SU-DHL-6 (cell line): ENCODE results near the gene HAVCR2.

Experiments
- H2AFZ ChIP-seq: fragments of 200-600 bp; sonication (generic); 2 replicates; pipeline ENCODE4 v1.6.1; 2014; ENCODE audit warnings: low read depth, mild to moderate bottlenecking, moderate library complexity, mixed read lengths, antibody characterized with exemption, low read length; ENCODE audit not compliant: severe bottlenecking
- H3F3A ChIP-seq: fragments of 200-600 bp; shearing (Covaris generic); 2 replicates; pipeline ENCODE4 v1.6.0; 2016; ENCODE audit warnings: antibody characterized with exemption, mild to moderate bottlenecking; ENCODE audit not compliant: insufficient read depth
- H3K27ac ChIP-seq: fragments of 200-600 bp; sonication (generic); 2 replicates; pipeline ENCODE4 v1.5.1; 2016; ENCODE audit warnings: low read depth, mild to moderate bottlenecking, low read length, moderate library complexity, mixed read lengths
- H3K27me3 ChIP-seq: fragments of 200-600 bp; sonication (generic), shearing (Covaris generic); 2 replicates; pipeline ENCODE4 v1.6.0; 2014; ENCODE audit warnings: mild to moderate bottlenecking, low read length
- H3K36me3 ChIP-seq: fragments of 200-600 bp; sonication (generic); 2 replicates; pipeline ENCODE4 v1.6.1; 2014; ENCODE audit warnings: mild to moderate bottlenecking, low read length, mixed read lengths
- H3K4me2 ChIP-seq: fragments of 300-600, 200-600 bp; shearing (Covaris generic), sonication (generic); 2 replicates; pipeline ENCODE4 v1.6.0; 2014; ENCODE audit warnings: low read length, low read depth, mild to moderate bottlenecking; ENCODE audit not compliant: poor library complexity, severe bottlenecking
- H3K4me3 ChIP-seq: fragments of 200-600 bp; sonication (generic); 2 replicates; pipeline ENCODE4 v1.5.1; 2014; ENCODE audit warnings: antibody characterized with exemption, low read length, mild to moderate bottlenecking, mixed read lengths; ENCODE audit not compliant: insufficient read depth, poor library complexity, severe bottlenecking
- H3K79me2 ChIP-seq: fragments of 200-600 bp; sonication (generic); 2 replicates; pipeline ENCODE4 v1.6.1; 2014; ENCODE audit warnings: mild to moderate bottlenecking, low read length, moderate library complexity; ENCODE audit not compliant: insufficient read depth
- H3K9ac ChIP-seq: fragments of 200-600 bp; sonication (generic); 2 replicates; pipeline ENCODE4 v1.7.0; 2014; ENCODE audit warnings: mild to moderate bottlenecking, low read length
- H3K9me2 ChIP-seq: fragments of 200-600 bp; sonication (generic); replicated peaks from 2 replicates; pipeline ENCODE4 v1.6.1; 2014; ENCODE audit warnings: low read length; ENCODE audit not compliant: insufficient read depth
- H3K9me3 ChIP-seq: fragments of 200-600 bp; sonication (generic); 2 replicates; pipeline ENCODE4 v1.6.1; 2014; ENCODE audit warnings: low read length, mixed read lengths; ENCODE audit not compliant: insufficient read depth
- H4K20me1 ChIP-seq: fragments of 200-600 bp; sonication (generic); 2 replicates; pipeline ENCODE4 v1.6.1; 2014; ENCODE audit warnings: low read depth, mild to moderate bottlenecking, antibody characterized with exemption, low read length, moderate library complexity, mixed read lengths
- EZH2phosphoT487 ChIP-seq: fragments of 200-600 bp; sonication (generic), shearing (Covaris generic); conservative IDR thresholded peaks from 2 replicates; pipeline ENCODE4 v1.6.1; 2018; ENCODE audit warnings: mild to moderate bottlenecking, antibody characterized with exemption, low read length, moderate library complexity, mixed read lengths
- TF ChIP-seq, protein P1 (sequence below): fragments of 200-600 bp; sonication (generic); IDR thresholded peaks from one replicate; pipeline ENCODE4 v1.5.1; 2017; ENCODE audit warnings: antibody characterized with exemption, mild to moderate bottlenecking, low read length, moderate library complexity; ENCODE audit not compliant: insufficient read depth, poor library complexity, severe bottlenecking

HAVCR2 gene

GRCh38 chr5:157088342-157088990 lies 20.4 kb downstream of the HAVCR2 start:
- Histone ChIP-seq H3K9me3 (no peaks in the 10 kb centered on the region), H2AFZ (no peak overlapping the region), H3K4me2 (no peak overlapping the region), H3K9ac (no peak overlapping the region), H3K4me3 (no peak overlapping the region), H3K9me2 (no peaks in the 10 kb centered on the region), H3F3A (no peaks in the 10 kb centered on the region), H4K20me1 (no peaks in the 10 kb centered on the region), H3K79me2 (no peaks in the 10 kb centered on the region), H3K36me3 (no peaks in the 10 kb centered on the region; the same call in 1 of the 2 replicates), H3K27me3 (no peaks in the 10 kb centered on the region), H3K27ac (no peak overlapping the region)
- TF ChIP-seq, protein P1, sequence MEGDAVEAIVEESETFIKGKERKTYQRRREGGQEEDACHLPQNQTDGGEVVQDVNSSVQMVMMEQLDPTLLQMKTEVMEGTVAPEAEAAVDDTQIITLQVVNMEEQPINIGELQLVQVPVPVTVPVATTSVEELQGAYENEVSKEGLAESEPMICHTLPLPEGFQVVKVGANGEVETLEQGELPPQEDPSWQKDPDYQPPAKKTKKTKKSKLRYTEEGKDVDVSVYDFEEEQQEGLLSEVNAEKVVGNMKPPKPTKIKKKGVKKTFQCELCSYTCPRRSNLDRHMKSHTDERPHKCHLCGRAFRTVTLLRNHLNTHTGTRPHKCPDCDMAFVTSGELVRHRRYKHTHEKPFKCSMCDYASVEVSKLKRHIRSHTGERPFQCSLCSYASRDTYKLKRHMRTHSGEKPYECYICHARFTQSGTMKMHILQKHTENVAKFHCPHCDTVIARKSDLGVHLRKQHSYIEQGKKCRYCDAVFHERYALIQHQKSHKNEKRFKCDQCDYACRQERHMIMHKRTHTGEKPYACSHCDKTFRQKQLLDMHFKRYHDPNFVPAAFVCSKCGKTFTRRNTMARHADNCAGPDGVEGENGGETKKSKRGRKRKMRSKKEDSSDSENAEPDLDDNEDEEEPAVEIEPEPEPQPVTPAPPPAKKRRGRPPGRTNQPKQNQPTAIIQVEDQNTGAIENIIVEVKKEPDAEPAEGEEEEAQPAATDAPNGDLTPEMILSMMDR = no peak
- TF ChIP-seq EZH2phosphoT487 = no peak

DNA sequence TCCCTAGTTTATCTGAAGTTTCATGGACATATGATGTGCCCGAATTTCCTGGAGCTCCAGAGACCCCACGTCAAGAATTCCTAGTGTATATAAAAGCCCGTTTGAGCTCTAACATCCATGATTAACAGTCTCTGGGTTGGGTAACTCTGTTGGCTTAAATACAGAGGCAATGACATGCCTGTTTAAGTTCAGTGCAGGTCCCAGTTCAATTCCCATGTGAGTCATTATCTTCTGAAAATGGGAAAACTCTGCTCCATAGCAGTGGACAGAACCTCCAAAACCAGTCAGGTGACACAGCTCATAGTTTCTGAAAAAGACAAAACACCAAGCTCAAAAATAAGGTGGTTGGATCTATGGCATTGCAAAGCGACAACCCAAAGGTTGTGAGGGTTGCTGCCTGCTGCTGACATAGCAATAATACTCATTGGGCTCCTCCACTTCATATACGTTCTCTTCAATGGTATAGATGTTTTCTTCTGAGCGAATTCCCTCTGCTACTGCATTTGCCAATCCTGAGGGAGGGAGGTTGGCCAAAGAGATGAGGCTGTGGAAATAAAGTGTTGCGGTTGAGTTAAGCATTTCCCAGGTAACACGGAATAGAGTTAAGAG lies 22.0 kb downstream of the HAVCR2 start:
- Histone ChIP-seq H3K4me3 (no peak overlapping the region), H3K9ac (no peak overlapping the region), H3F3A (no peaks in the 10 kb centered on the region), H3K27me3 (no peaks in the 10 kb centered on the region), H3K9me2 (no peaks in the 10 kb centered on the region), H3K79me2 (no peaks in the 10 kb centered on the region), H2AFZ (no peak overlapping the region), H4K20me1 (no peaks in the 10 kb centered on the region), H3K4me2 (no peak overlapping the region), H3K27ac (no peak overlapping the region), H3K36me3 (no peaks in the 10 kb centered on the region; the same call in 1 of the 2 replicates), H3K9me3 (no peaks in the 10 kb centered on the region)
- TF ChIP-seq, protein P1 = no peak
- no peak for TF ChIP-seq EZH2phosphoT487

DNA sequence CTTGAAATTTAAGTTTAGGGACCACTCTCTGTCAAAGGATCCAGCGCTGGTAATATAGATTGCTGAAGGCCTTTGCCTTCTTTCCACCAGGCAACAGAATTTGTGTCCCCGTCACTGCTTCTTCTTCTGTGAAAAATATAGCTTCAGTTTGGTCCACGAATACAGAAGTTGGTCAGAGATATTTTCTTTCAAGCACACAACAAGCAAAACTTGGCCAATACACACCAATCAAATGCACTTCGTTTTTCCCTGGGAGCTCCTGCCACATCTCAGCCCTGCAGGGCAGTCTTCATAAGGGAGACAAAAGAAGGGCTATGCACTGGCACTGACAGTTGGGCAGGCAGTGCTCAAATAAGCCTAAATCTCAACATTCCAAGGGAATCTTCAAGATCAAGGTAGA lies 22.9 kb downstream of the HAVCR2 start:
- H3K9ac ChIP-seq = no peak overlapping the region
- H3K9me2 ChIP-seq = no peaks in the 10 kb centered on the region
- H3K4me3 ChIP-seq = no peak overlapping the region
- no peak overlapping the region for H3K4me2 ChIP-seq
- no peaks in the 10 kb centered on the region for H3K79me2 ChIP-seq
- H2AFZ ChIP-seq = no peak overlapping the region
- H4K20me1 ChIP-seq = no peaks in the 10 kb centered on the region
- no peak overlapping the region for H3K27ac ChIP-seq
- no peaks in the 10 kb centered on the region for H3K9me3 ChIP-seq
- no peaks in the 10 kb centered on the region; the same call in 1 of the 2 replicates for H3K36me3 ChIP-seq
- no peaks in the 10 kb centered on the region for H3F3A ChIP-seq
- TF ChIP-seq, protein P1 = no peak
- no peak for TF ChIP-seq EZH2phosphoT487
- H3K27me3 ChIP-seq = no peaks in the 10 kb centered on the region
